HG02884 (cell line): ENCODE data around the gene GRID2.
"Not testable (repeated sequence)": the region's sequence is repeated elsewhere in the genome, so short reads cannot be mapped to it uniquely, and the experiment has no call there.

Experiments
- ATAC-seq: cut with Tn5 transposase; IDR thresholded peaks from one replicate; pipeline ENCODE4 v1.9.1; 2021; ENCODE audit warnings: mild to moderate bottlenecking, moderate library complexity; ENCODE audit not compliant: unreplicated experiment

The GRID2 gene

DNA sequence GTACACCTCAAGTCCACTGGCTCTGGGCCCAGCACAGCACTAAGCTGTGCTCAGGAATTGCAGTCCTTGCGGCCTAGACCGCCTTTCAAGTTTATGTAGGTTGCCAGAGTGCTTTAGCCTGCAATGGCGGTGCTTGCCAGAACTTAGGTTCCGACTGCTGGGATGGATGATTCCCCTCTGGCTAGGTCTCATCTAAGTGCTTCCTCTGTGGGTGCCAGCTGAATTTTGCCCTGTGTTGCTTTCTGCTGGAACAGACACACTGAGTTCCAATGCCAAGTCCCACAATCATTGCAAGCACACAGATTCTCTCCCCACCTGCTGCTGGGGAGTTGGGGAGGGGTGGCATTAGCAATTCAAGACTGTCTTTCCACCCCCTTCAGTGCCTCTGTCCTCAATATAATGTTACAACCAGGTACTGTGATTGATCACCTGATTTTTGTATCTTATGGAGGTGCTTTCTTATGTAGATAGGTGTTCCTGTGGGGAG, 129.5 kb downstream of the GRID2 start:
- no peak for ATAC-seq

DNA sequence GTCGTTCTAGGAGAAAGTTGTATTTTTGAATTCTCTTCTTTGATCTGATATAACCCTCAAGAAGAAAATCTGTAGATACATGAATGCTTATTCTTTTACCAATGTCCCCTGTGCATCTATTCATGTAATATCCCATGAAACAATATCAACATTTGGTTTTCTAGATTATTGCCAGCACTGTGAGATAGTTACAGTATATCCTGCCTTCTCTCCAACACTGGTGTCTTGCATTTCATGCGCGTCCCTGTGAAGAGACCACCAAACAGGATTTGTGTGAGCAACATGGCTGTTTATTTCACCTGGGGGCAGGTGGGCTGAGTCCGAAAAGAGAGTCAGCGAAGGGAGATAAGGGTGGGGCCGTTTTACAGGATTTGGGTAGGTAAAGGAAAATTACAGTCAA, 135.0 kb downstream of the GRID2 start:
- not testable (repeated sequence) for ATAC-seq

DNA sequence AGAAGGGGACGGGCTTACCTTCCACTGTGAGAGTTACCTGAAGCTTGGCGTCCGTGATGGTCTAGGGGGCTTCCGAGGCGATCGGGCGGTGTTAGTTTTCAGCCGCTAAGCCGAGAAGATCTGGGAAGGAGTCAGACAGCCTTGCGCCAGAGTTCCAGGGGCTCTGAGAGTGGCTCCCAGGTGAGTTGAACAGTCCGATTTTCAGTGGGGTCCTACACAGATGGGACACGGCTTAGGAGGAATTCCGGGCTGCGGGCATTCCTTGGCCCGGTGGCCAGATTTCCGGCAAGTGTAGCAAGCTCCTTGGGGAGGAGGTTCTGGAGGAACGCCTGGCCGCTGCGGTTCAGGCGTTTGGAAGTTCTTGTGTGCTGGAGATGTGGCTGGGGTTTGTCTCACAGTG, 138.4 kb downstream of the GRID2 start:
- ATAC-seq, result not testable (repeated sequence)

DNA sequence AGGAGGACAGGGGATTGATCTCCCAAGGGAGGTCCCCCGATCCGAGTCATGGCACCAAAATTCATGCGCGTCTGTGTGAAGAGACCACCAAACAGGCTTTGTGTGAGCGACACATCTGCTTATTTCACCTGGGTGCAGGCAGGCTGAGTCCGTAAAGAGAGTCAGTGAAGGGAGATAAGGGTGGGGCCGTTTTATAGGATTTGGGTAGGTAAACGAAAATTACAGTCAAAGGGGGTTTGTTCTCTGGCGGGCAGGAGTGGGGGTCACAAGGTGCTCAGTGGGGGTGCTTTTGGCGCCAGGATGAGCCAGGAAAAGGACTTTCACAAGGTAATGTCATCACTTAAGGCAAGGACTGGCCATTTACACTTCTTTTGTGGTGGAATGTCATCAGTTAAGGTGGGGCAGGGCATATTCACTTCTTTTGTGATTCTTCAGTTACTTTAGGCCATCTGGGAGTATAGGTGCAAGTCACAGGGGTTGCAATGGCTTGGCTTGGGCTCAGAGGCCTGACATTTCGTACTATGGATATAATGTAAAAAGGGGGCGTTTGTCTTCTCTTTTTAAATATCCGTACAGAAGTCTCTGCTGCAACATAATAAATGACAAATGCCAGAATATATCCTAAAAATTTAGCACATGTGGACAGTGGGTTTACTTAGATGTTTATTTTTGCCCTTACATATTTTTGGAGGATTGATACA, 140.5 kb downstream of the GRID2 start:
- not testable (repeated sequence) for ATAC-seq

DNA sequence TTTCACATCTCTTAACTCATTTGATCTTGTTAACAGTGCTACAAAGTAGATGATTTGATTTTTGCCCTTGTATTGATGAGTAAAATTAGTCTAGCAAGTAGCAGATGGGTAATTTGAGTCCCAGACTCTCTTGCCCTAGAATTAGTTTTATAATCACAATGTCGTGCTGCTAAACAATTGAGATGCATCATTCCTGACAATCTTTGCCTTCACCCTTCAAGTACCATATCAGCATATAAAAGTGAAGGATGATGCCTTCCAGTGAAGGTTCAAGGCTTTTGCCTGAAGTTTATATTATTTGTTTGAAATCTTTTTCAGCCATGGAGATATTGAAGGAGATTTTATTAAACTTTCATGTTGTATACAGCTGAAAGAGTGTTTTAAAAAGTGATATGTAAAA, 141.4 kb downstream of the GRID2 start:
- no peak for ATAC-seq

DNA sequence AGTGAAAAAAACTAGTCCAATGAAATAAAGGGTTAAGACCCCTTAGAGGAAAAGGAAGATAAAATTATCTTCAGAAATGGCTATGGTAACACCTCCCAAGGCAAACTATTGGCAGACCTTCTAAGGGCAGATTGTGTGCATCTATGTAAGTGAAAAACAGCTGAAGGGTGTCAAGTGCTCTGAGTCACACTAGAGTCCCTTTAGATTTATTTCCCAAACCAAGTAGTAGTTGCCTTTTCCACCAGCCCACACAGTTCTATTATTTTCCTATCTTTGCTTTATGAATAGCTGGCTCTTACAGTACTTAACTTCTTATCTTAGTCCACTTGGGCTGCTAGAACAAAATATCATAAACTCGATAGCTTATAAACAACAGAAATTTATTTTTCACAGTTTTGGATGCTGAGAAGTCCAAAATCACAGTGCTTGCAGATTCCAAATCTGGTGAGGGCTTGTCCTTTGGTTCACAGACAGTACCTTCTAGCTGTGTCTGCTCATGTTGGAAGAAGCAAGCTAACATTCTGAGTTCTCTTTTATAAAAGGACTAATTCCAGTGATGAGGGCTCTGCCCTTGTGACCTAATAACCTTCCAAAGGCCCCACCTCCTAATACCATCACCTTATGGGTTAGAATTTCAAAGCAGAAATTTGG, 143.6 kb downstream of the GRID2 start:
- no peak for ATAC-seq

DNA sequence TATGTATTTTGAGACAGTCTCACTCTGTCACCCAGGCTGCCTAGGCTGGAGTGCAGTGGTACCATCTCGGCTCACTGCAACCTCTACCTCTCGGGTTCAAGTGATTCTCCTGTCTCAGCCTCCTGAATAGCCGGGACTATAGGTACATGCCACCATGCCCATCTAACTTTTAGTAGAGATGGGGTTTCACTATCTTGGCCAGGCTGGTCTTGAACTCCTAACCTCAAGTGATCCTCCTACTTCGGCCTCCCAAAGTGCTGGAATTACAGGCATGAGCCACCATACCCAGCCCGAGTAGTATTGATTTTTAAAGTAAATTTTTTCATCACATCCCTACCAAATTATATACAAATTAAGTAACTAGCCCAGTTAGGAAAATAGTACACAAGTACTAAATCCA, 144.4 kb downstream of the GRID2 start:
- ATAC-seq, result not testable (repeated sequence)

DNA sequence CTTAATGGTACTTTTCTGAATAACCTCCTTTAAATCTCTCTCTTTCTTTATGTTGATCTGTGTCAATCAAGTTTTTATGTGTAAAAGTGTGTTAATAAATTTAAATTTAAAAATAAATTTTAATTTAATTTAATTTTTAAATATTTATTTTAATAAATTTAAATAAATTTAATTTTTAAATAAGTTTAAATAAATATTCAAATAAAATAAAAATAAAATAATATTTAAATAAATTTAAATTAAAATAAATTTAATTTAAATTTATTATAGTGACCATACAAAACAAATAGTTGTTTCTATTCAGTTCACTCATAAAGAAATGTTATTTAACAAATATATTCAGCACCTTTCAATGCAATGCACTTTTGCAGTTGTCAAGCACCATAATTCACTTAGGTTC, 146.9 kb downstream of the GRID2 start:
- no peak for ATAC-seq

DNA sequence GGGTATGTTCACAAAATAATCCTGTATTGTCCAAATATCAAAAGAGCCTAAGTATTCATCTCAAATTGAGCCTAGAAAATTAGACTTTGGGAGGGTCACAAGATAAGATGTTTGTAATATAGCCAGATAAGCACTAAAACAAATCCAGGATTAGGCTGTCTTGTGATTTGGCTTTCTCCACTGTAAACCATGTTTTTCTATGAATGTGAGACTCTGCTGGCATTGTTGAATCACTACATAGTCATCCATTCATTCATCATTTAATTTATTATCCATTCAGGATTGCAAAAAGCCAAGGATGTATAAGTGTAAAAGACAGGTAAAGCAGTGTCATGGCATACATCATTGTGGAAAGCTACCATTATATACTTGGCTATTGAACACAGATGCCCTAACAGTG, 148.0 kb downstream of the GRID2 start:
- no peak for ATAC-seq

DNA sequence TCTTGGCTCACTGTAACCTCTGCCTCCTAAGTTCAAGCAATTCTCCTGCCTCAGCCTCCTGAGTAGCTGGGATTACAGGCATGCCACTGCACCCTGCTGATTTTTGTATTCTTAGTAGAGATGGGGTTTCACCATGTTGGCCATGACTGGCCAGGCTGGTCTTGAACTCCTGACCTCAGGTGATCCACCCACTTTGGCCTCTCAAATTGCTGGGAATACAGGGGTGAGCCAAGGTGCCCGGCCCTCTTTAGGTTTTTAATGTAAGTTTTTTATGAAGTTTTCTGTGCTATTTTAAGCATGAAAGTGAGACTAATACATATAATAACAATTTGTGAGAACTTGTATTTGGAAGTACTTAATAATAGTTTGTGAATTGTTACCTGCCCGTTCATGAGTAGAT, 148.6 kb downstream of the GRID2 start:
- ATAC-seq, result not testable (repeated sequence)

DNA sequence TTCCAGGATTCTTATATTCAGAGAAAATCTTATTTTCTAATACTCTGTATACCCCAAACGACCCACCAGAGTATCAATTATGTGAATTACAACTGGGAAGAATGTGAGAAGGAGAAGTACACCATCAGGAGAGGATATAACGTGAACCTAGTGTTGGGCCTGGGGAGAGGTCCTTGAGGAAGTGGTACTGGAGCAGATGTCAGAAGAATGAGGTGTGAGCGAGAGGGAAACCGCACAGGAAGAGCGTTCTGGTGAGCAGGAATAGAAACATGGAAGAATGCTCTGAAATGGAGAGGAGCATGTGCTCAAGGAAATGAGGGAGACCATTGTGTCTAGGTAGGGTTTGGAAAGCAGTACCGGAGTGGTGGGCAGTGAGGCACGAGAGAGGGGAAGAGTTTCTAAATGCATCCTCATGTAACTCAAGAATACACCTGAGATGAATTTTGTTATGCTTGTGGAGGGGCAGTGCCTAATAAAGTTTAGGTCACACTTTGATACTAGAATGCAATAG, 151.6 kb downstream of the GRID2 start:
- ATAC-seq, result no peak

DNA sequence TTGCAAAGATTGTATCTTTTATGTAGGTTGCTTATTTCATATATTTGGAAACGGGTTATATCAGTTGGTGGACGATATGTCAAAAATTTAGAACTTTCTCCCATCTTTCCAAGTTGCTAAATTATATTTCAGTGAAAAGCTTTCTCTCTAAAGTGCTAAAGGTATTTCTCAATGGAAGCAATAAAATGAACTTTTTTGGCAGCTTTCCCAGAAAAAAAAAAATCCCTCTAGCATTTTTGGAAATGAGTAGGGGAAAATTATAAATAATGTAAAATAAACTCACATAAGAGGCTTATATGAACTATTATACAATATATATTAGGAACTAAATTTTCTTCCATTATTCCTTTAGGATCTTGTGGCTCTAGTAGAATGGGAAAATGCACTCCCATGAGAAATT, 152.2 kb downstream of the GRID2 start:
- no peak for ATAC-seq

DNA sequence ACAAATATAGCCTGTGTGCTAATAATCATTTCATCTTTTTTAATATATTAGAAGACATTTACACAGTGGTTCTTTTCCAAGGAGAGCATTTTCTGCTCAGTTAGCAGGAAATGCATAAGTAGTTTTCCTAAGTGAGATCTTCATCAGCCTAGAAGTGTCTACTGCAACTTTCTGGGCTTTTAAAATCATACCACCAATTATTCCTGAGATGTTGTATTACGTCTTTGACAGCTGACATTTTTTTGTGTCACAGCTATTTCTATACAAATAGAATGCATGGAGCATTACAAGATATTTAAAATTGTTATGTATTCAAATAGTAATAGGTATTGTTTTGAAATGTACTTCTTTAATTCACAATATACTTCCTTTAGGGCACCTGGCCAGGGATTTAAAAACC, 158.0 kb downstream of the GRID2 start:
- ATAC-seq, result no peak

DNA sequence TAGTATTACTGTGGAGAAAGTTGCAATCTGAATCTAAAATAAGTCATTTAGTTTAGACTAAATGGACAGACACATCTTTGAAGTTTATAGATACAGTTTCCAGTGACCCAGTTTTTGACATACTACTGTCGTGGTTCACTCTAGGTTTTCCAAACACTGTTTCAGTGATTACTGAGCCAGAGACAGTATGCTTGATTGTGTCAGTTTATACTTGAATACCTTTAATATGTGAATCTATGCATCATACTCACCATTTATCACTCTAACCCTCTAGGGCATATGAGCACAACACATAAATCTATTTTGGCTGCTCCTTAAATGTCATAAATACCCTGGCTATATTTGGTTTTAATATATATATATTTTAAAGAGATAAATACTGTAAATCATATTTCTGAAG, 173.5 kb downstream of the GRID2 start:
- ATAC-seq, result no peak

DNA sequence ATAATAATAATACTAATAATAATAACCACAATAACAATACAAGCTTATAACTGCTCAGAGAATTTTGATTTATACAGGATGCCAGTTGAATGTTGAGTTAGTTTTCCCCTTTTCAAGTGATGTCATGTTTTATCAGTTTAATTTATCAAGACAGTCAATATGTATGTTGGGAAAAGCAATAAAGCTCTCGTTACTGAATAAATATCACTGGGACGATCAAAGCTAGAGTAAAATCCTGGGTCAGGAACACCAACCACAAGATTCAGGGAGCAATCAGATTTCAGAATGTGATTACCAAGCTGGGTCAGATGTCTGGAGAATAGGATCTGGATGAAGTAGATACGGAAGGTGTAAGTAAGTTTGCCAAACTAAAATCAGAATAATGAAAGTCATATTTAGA, 179.6 kb downstream of the GRID2 start:
- no peak for ATAC-seq

DNA sequence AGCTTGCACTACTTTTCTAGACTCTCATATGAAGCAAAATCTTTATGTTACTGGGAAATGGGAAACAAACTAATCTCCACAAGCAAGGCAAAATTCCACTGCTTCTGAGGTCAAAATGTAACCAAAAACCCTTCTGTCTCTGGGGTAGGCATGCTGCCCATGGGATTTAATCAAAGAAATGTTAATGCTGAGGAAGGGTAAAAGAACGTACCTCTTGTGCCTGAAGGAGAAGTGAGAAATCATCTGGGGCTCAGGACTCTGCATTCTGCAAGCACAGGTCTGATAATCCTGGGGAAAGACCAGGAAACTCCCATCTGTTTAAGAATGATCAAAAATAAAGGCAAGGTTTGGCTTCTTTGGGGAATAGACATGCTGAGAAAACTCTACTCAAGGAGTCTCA, 184.7 kb downstream of the GRID2 start:
- no peak for ATAC-seq

DNA sequence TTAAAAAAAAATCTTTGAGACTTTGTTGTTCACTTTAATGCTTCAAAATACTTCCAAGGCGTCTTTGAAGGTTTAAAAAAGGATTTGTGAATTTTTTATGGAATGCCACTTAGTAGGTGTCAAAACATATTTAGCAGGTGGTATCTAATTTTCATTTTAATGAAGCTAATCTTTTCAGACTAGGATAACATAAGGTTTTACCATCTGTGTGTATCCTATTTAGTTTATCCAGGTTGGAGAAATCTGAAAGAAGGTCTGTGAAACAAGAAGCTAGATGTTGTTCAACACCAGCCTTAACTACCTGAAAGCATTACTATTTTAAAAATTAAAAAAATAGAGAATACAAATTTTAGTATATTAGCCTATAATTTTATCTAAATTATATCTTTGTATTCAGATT, 193.4 kb downstream of the GRID2 start:
- ATAC-seq, result no peak

DNA sequence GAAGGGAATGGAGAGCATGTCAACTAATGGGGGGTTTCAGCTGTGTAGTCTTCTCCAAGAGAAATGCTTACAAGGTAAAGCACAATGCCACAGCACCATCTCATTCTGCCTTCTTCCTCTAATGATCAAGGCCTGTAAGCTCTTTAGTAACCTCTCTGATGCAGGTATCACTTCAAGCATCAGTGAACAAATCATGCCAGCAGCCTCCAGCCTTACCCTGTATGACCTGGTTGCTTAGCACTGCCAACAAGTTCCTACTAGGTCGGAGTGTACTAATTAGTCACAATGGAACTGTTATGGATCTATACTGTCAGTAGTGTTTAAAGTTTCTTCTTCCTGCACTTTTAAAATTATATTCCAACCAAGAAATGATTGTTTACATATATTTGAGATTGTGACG, 197.7 kb downstream of the GRID2 start:
- ATAC-seq, result no peak

DNA sequence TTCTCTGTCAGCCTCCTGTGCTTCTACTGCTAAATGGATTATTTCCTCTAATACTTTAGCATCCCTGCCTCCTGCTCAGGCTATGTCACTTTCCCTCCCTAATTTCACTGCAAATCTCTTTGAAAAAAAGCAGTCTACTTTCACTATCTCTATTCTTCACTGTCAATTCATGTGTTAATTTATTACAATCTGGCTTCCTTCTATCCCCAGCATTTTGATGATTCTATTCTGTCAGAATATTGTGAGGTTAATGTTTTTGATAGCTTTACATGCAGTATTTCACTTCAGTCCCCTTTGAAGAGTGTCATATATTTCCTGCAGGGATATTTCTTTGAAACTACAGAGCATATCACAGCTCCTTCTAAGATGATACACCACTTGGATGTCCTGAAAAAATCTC, 203.2 kb downstream of the GRID2 start:
- ATAC-seq, result no peak

DNA sequence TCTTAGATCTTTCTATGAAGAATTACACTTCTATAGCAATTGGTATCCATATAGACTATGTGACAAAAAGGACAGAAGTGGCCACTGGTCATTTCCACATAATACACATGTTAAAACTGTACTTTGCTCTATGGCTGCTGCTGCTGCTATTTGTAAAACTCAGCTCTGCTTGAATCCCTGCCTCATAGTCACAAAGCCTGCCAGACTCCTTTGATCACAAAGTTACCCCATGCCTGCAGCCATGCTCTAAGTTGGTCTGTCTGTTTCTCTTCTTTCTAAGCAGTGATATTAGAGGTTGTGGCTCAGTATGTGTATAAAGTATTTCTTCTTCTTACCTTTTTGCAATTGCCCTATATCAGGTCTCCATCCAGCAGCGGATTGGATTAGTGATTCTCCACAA, 210.9 kb downstream of the GRID2 start:
- no peak for ATAC-seq

DNA sequence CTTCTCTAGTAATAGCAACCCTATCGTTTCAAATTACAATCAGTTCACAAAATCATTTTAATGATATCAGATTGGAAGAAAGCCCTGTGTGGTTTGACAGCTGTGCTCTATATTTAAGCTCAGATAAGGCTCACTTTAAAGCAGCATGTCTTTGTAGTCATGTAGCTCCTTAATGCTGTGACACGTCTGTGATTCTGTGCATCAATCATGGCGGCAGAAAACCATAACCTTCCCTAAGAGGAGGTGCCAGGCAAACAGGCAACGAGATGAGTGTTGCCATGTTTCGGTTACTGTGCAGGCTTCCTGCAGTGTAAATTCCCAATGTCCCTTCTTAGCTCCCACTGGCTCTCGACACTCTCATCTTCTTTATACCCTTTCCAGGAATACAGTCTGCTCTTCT, 212.7 kb downstream of the GRID2 start:
- ATAC-seq, result no peak

DNA sequence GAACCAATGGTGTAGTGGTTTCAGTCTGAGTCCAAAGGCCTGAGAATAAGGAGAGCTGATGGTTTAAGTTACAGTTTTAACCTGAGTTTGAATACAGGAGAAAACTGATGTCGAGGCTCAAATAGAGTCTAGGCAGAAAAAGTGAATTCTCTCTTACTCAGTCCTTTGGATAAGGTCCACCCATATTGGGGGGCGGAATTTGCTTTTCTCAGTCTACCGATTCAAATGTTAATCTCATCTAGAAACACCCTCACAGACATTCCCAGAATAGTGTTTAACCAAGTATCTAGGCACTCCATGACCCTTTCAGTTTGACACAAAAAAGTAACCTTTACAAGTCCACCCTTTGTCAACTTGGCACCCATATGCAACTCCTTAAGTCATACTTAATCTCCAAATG, 216.0 kb downstream of the GRID2 start:
- no peak for ATAC-seq

DNA sequence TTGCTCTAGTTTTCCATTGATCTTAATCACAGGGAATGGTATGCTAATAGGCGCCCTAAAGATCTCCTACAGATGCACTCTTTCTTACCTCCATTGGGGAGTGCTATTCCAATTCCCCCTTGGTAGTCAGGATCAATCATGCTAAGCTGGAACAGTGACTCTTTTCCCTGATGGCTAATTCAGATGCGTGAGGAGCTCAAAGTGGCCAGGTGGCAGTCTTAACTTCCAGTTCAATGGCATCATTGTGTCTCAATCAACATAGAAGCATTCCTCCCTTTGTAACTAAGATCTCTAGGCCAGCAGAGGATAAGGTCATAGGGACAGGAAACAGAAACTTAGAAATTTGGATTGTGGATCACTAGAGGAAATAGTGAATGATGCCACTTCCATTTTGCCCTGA, 216.8 kb downstream of the GRID2 start:
- ATAC-seq, result no peak
